GM19438 (cell line): ENCODE measurements around the gene NAV2.
"Not testable (repeated sequence)": the region's sequence is repeated elsewhere in the genome, so short reads cannot be mapped to it uniquely, and the experiment has no call there.

Source experiments
- ATAC-seq: cut with Tn5 transposase; IDR thresholded peaks from one replicate; pipeline ENCODE4 v1.9.1; 2021; ENCODE audit warnings: low read depth; ENCODE audit not compliant: unreplicated experiment

The NAV2 gene

GRCh38 chr11:20122131-20122530, 409.5 kb downstream of the NAV2 start:
- ATAC-seq: no peak

GRCh38 chr11:20125927-20126326, 413.3 kb downstream of the NAV2 start:
- no peak for ATAC-seq

- ATAC-seq: no peak
Measured at GRCh38 chr11:20126724-20127123, 414.1 kb downstream of the NAV2 start.

GRCh38 chr11:20127671-20128527, 415.3 kb downstream of the NAV2 start:
- no peak for ATAC-seq

GRCh38 chr11:20128528-20128825, 415.8 kb downstream of the NAV2 start:
- ATAC-seq: not testable (repeated sequence)

- ATAC-seq: no peak
Measured at GRCh38 chr11:20129665-20130064, 417.0 kb downstream of the NAV2 start.

GRCh38 chr11:20131788-20132666, 419.4 kb downstream of the NAV2 start:
- ATAC-seq: no peak

GRCh38 chr11:20132667-20133039, 420.0 kb downstream of the NAV2 start:
- ATAC-seq: no peak

- no peak for ATAC-seq
Measured at GRCh38 chr11:20134991-20135736, 422.5 kb downstream of the NAV2 start.

- ATAC-seq: no peak
Measured at GRCh38 chr11:20137637-20138036, 425.0 kb downstream of the NAV2 start.

GRCh38 chr11:20138707-20139106, 426.1 kb downstream of the NAV2 start:
- no peak for ATAC-seq

- ATAC-seq: no peak
Measured at GRCh38 chr11:20154381-20154780, 441.7 kb downstream of the NAV2 start.

GRCh38 chr11:20155683-20156279, 443.1 kb downstream of the NAV2 start:
- no peak for ATAC-seq

GRCh38 chr11:20156280-20156875, 443.7 kb downstream of the NAV2 start:
- ATAC-seq: no peak

- no peak for ATAC-seq
Measured at GRCh38 chr11:20156876-20157613, 444.4 kb downstream of the NAV2 start.

GRCh38 chr11:20157728-20158127, 445.1 kb downstream of the NAV2 start:
- ATAC-seq: no peak

GRCh38 chr11:20158597-20159257, 446.1 kb downstream of the NAV2 start:
- ATAC-seq: no peak

- no peak for ATAC-seq
Measured at GRCh38 chr11:20159466-20160381, 447.1 kb downstream of the NAV2 start.
